ENCODE measurements around the gene GJA3.

DNA sequence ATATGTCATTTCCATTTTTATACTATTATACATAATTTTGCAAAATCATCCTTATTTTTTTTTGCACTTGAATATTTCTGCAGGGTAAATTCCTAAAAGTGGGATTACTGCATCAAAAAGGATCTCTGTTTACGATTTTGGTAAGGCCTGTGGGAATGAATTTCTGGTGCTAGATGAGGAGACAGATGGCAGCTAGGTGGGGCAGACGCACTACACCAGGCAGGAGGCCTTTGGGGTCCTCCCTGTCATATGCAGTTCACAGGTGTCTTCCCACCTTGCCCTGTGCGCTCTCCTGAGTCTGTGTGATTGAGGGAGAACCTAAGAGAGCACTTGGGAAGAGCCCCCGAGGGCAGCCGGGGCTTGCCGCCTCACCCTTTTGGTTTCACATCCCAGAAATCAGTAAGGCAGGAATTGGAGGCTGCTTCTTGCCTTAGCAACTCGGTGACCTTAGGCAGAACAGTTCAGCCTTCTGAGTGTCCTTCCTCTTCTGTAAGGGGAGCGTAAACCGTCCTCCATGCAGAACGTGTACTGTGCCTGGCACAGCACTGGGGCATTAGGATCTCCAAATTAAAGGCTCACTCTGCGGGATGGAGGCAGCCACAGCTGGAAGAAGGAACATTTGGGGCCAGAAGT, 45.3 kb upstream of the GJA3 start:
- TF ChIP-seq EZH2 (IDR thresholded peaks at IDR 0.05; ENCODE audit: low read length, missing control alignments) = no peak
- TF ChIP-seq, protein P1, sequence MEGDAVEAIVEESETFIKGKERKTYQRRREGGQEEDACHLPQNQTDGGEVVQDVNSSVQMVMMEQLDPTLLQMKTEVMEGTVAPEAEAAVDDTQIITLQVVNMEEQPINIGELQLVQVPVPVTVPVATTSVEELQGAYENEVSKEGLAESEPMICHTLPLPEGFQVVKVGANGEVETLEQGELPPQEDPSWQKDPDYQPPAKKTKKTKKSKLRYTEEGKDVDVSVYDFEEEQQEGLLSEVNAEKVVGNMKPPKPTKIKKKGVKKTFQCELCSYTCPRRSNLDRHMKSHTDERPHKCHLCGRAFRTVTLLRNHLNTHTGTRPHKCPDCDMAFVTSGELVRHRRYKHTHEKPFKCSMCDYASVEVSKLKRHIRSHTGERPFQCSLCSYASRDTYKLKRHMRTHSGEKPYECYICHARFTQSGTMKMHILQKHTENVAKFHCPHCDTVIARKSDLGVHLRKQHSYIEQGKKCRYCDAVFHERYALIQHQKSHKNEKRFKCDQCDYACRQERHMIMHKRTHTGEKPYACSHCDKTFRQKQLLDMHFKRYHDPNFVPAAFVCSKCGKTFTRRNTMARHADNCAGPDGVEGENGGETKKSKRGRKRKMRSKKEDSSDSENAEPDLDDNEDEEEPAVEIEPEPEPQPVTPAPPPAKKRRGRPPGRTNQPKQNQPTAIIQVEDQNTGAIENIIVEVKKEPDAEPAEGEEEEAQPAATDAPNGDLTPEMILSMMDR (conservative IDR thresholded peaks at IDR 0.05 in 1 of 2, IDR thresholded peaks at IDR 0.05 in 1 of 2; ENCODE audit: low read depth in 1 of 2, low read length in 2 of 2) = no peak
